GM12874 (cell line): ENCODE measurements around the gene MAGOHB.

ENCODE experiments used
- TF ChIP-seq, protein P1 (sequence below): IDR thresholded peaks from 2 replicates; pipeline ENCODE4 v1.5.1; 2011; ENCODE audit warnings: low read depth, mild to moderate bottlenecking, control low read depth, low read length, moderate library complexity; ENCODE audit not compliant: insufficient read depth

Gene MAGOHB

DNA sequence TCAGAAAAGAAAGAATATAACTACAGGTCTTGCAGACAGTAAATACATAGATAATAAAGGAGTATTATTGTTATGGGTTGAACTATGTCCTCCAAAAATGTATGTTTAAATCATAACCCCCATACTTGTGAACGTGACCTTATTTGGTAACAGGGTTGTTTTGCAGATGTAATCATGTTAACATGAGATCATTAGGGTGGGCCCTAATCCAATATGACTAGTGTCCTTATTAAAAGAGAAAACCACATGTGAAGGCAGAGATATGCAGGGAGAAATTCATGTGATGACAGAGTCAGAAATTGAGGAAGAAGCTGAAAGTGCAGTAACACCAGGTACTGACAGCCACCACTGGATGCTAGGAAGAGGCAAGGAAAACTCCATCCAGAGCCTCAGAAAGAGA is 29.0 kb downstream of the MAGOHB start:
- TF ChIP-seq, protein P1, sequence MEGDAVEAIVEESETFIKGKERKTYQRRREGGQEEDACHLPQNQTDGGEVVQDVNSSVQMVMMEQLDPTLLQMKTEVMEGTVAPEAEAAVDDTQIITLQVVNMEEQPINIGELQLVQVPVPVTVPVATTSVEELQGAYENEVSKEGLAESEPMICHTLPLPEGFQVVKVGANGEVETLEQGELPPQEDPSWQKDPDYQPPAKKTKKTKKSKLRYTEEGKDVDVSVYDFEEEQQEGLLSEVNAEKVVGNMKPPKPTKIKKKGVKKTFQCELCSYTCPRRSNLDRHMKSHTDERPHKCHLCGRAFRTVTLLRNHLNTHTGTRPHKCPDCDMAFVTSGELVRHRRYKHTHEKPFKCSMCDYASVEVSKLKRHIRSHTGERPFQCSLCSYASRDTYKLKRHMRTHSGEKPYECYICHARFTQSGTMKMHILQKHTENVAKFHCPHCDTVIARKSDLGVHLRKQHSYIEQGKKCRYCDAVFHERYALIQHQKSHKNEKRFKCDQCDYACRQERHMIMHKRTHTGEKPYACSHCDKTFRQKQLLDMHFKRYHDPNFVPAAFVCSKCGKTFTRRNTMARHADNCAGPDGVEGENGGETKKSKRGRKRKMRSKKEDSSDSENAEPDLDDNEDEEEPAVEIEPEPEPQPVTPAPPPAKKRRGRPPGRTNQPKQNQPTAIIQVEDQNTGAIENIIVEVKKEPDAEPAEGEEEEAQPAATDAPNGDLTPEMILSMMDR = no peak

GRCh38 chr12:10582704-10583103 is 30.7 kb downstream of the MAGOHB start:
- TF ChIP-seq, protein P1 = no peak

GRCh38 chr12:10574307-10574706 is 39.1 kb downstream of the MAGOHB start:
- TF ChIP-seq, protein P1 = no peak

GRCh38 chr12:10571141-10571540 is 42.3 kb downstream of the MAGOHB start:
- TF ChIP-seq, protein P1 = no peak

- TF ChIP-seq, protein P1 = no peak
These were observed 45.6 kb downstream of the MAGOHB start for GRCh38 chr12:10567813-10568212.

GRCh38 chr12:10563966-10564365 is 49.4 kb downstream of the MAGOHB start:
- TF ChIP-seq, protein P1 = no peak

GRCh38 chr12:10563002-10563401 is 50.4 kb downstream of the MAGOHB start:
- TF ChIP-seq, protein P1 = no peak
